HEK293 (cell line): Measurements from ENCODE around the gene EIF5B.

Experiments used
- CTCF ChIA-PET: fragments of 350-600 bp; formaldehyde crosslinking; extraction: SDS; loops from one replicate; lab custom pipeline; 2021; ENCODE audit warnings: antibody characterized with exemption; lab: Yijun Ruan, JAX
- POLR2A ChIA-PET: fragments of 300-600 bp; formaldehyde crosslinking; extraction: SDS; loops from one replicate; lab custom pipeline; 2020; ENCODE audit warnings: antibody characterized with exemption, inconsistent platforms; lab: Yijun Ruan, JAX
- H3K27ac ChIP-seq: fragments of 200-500 bp; sonication (Bioruptor generic); 2 replicates; pipeline ENCODE4 v1.5.1; 2014; ENCODE audit warnings: low read depth, low read length, control low read depth, inconsistent platforms; ENCODE audit errors: extremely low read depth
- H3K36me3 ChIP-seq, 2 experiments: fragments of 200-500 bp in 1 of 2; sonication (Bioruptor generic) in 1 of 2; 1 replicate in 1 of 2; 2 replicates in 1 of 2; pipeline ENCODE4 v1.5.1; 2014 to 2017; ENCODE audit warnings: inconsistent platforms in 2 of 2, low read length in 2 of 2; ENCODE audit not compliant: control insufficient read depth in 2 of 2, insufficient read depth in 1 of 2
- H3K4me1 ChIP-seq: fragments of 200-500 bp; sonication (Bioruptor generic); 2 replicates; pipeline ENCODE4 v1.5.1; 2014; ENCODE audit warnings: mild to moderate bottlenecking, low read length, inconsistent platforms; ENCODE audit not compliant: control insufficient read depth, insufficient read depth
- H3K4me3 ChIP-seq: 2 replicates; pipeline ENCODE4 v1.5.1; 2011; ENCODE audit warnings: low read depth, mild to moderate bottlenecking, control low read depth, low read length, moderate library complexity
- H3K9me3 ChIP-seq: fragments of 200-500 bp; sonication (Bioruptor generic); 2 replicates; pipeline ENCODE4 v1.5.1; 2014; ENCODE audit warnings: low read depth, low read length, inconsistent platforms; ENCODE audit not compliant: control insufficient read depth, insufficient read depth
- BCL11B ChIP-seq: fragments of 450-650 bp; formaldehyde crosslinking; IDR thresholded peaks from 2 replicates; pipeline ENCODE4 v1.5.1; 2016; ENCODE audit warnings: low read depth, missing biosample characterization, missing genetic modification characterization
- YY1 ChIP-seq: fragments of 450-650 bp; formaldehyde crosslinking; IDR thresholded peaks from 2 replicates; pipeline ENCODE4 v1.5.1; 2018; ENCODE audit warnings: missing biosample characterization, missing genetic modification characterization
- ZBTB48 ChIP-seq: fragments of 450-650 bp; formaldehyde crosslinking; IDR thresholded peaks from 2 replicates; pipeline ENCODE4 v1.5.1; 2016; ENCODE audit warnings: missing biosample characterization, missing genetic modification characterization
- ZNF132 ChIP-seq: fragments of 450-650 bp; formaldehyde crosslinking; IDR thresholded peaks from 2 replicates; pipeline ENCODE4 v1.5.1; 2017; ENCODE audit warnings: missing biosample characterization, missing genetic modification characterization, borderline replicate concordance
- ZNF175 ChIP-seq: fragments of 450-650 bp; formaldehyde crosslinking; IDR thresholded peaks from 2 replicates; pipeline ENCODE4 v1.5.1; 2016; ENCODE audit warnings: missing biosample characterization, missing genetic modification characterization
- ZNF223 ChIP-seq: fragments of 450-650 bp; formaldehyde crosslinking; IDR thresholded peaks from 2 replicates; pipeline ENCODE4 v1.5.1; 2016; ENCODE audit warnings: missing biosample characterization, missing genetic modification characterization
- ZNF501 ChIP-seq: fragments of 450-650 bp; formaldehyde crosslinking; IDR thresholded peaks from 2 replicates; pipeline ENCODE4 v1.5.1; 2016; ENCODE audit warnings: missing biosample characterization, missing genetic modification characterization
- ZNF548 ChIP-seq: fragments of 450-650 bp; formaldehyde crosslinking; IDR thresholded peaks from 2 replicates; pipeline ENCODE4 v1.5.1; 2016; ENCODE audit warnings: missing biosample characterization, missing genetic modification characterization
- ZNF626 ChIP-seq: fragments of 450-650 bp; sonication (Bioruptor Pico); formaldehyde crosslinking; IDR thresholded peaks from 2 replicates; pipeline ENCODE4 v1.5.1; 2018; ENCODE audit warnings: missing biosample characterization, missing genetic modification characterization, inconsistent platforms
- ZNF776 ChIP-seq: fragments of 450-650 bp; formaldehyde crosslinking; IDR thresholded peaks from 2 replicates; pipeline ENCODE4 v1.5.0; 2017; ENCODE audit warnings: missing biosample characterization, missing genetic modification characterization, borderline replicate concordance
- ZNF791 ChIP-seq: fragments of 450-650 bp; formaldehyde crosslinking; IDR thresholded peaks from 2 replicates; pipeline ENCODE4 v1.5.1; 2016; ENCODE audit warnings: missing biosample characterization, missing genetic modification characterization
- TF ChIP-seq, protein P1 (sequence below): fragments of 450-650 bp; formaldehyde crosslinking; IDR thresholded peaks from 2 replicates; pipeline ENCODE4 v1.5.1; 2016; ENCODE audit warnings: missing biosample characterization, missing genetic modification characterization
- TF ChIP-seq, protein P2 (sequence below): fragments of 450-650 bp; formaldehyde crosslinking; IDR thresholded peaks from 2 replicates; pipeline ENCODE4 v1.5.1; 2016; ENCODE audit warnings: missing biosample characterization, missing genetic modification characterization, borderline replicate concordance
- TF ChIP-seq, protein P3 (sequence below): IDR thresholded peaks from 2 replicates; pipeline ENCODE4 v1.6.1; 2011; ENCODE audit warnings: mild to moderate bottlenecking, low read depth, low read length, borderline replicate concordance
- TF ChIP-seq, protein P4 (sequence below): fragments of 450-650 bp; formaldehyde crosslinking; IDR thresholded peaks from 2 replicates; pipeline ENCODE4 v1.5.1; 2016; ENCODE audit warnings: missing biosample characterization, missing genetic modification characterization
- TF ChIP-seq, protein P5 (sequence below): fragments of 450-650 bp; formaldehyde crosslinking; IDR thresholded peaks from 2 replicates; pipeline ENCODE4 v1.5.1; 2016; ENCODE audit warnings: missing biosample characterization, missing genetic modification characterization

Gene EIF5B

DNA sequence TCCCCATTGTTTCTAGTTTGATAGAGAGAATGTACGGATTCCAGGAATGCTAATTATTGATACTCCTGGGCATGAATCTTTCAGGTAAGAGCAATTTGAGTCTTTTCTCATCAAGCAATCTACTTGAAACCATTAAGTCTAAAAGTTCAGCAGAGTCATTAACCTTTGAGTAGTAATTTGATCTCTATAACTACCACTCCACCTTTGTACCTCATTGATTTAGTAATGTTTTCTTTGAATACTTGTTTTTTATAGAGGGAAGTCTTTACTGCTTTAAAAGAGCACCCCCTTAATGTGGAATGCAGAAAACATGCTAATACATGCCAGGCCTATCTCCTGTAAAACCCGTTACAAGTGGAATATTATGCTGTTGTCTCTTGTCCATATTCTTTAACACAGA lies 45.0 kb downstream of the EIF5B start:
- CTCF ChIA-PET, result interaction anchor here (0.8 kb wide), 1 partner anchor 21 kb away, joined by 4 read pairs; no protein-coding TSS in a partner anchor
- POLR2A ChIA-PET, result interaction anchor here (0.8 kb wide), 1 partner anchor 45 kb away, joined by 4 read pairs; the partner anchor contains the start of gene EIF5B
- Histone ChIP-seq H3K4me3 (no peak overlapping the region), H3K4me1 (no peaks in the 10 kb centered on the region), H3K9me3 (no peaks in the 10 kb centered on the region), H3K36me3 (peaks cover 42 to 71% of the 10 kb centered on the region in 2 experiments), H3K27ac (no peak overlapping the region)
- no peak for TF ChIP-seq ZNF548 (tag by site-specific recombination)
- TF ChIP-seq, protein P1, sequence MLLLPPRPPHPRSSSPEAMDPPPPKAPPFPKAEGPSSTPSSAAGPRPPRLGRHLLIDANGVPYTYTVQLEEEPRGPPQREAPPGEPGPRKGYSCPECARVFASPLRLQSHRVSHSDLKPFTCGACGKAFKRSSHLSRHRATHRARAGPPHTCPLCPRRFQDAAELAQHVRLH (tag by site-specific recombination), result no peak

GRCh38 chr2:99386011-99386410 lies 48.8 kb downstream of the EIF5B start:
- no peak overlapping the region for H3K27ac ChIP-seq
- H3K36me3 ChIP-seq, result peaks cover 27 to 45% of the 10 kb centered on the region in 2 experiments
- H3K4me1 ChIP-seq, result no peaks in the 10 kb centered on the region
- ChIA-PET CTCF (no interaction called here), POLR2A (no interaction called here)
- H3K4me3 ChIP-seq, result no peak overlapping the region
- H3K9me3 ChIP-seq, result no peaks in the 10 kb centered on the region
- TF ChIP-seq ZNF501 (no peak), ZNF626 (no peak), ZNF776 (tag by site-specific recombination) (no peak), ZNF223 (tag by site-specific recombination) (no peak), ZBTB48 (no peak), YY1 (tag by site-specific recombination) (no peak), BCL11B (tag by site-specific recombination) (no peak), ZNF791 (tag by site-specific recombination) (no peak), ZNF132 (tag by site-specific recombination) (no peak), ZNF175 (tag by site-specific recombination) (no peak)
- TF ChIP-seq, protein P2, sequence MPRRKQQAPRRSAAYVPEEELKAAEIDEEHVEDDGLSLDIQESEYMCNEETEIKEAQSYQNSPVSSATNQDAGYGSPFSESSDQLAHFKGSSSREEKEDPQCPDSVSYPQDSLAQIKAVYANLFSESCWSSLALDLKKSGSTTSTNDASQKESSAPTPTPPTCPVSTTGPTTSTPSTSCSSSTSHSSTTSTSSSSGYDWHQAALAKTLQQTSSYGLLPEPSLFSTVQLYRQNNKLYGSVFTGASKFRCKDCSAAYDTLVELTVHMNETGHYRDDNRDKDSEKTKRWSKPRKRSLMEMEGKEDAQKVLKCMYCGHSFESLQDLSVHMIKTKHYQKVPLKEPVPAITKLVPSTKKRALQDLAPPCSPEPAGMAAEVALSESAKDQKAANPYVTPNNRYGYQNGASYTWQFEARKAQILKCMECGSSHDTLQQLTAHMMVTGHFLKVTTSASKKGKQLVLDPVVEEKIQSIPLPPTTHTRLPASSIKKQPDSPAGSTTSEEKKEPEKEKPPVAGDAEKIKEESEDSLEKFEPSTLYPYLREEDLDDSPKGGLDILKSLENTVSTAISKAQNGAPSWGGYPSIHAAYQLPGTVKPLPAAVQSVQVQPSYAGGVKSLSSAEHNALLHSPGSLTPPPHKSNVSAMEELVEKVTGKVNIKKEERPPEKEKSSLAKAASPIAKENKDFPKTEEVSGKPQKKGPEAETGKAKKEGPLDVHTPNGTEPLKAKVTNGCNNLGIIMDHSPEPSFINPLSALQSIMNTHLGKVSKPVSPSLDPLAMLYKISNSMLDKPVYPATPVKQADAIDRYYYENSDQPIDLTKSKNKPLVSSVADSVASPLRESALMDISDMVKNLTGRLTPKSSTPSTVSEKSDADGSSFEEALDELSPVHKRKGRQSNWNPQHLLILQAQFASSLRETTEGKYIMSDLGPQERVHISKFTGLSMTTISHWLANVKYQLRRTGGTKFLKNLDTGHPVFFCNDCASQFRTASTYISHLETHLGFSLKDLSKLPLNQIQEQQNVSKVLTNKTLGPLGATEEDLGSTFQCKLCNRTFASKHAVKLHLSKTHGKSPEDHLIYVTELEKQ (tag by site-specific recombination), result no peak
- TF ChIP-seq, protein P3, sequence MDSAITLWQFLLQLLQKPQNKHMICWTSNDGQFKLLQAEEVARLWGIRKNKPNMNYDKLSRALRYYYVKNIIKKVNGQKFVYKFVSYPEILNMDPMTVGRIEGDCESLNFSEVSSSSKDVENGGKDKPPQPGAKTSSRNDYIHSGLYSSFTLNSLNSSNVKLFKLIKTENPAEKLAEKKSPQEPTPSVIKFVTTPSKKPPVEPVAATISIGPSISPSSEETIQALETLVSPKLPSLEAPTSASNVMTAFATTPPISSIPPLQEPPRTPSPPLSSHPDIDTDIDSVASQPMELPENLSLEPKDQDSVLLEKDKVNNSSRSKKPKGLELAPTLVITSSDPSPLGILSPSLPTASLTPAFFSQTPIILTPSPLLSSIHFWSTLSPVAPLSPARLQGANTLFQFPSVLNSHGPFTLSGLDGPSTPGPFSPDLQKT, result no peak
- TF ChIP-seq, protein P4, sequence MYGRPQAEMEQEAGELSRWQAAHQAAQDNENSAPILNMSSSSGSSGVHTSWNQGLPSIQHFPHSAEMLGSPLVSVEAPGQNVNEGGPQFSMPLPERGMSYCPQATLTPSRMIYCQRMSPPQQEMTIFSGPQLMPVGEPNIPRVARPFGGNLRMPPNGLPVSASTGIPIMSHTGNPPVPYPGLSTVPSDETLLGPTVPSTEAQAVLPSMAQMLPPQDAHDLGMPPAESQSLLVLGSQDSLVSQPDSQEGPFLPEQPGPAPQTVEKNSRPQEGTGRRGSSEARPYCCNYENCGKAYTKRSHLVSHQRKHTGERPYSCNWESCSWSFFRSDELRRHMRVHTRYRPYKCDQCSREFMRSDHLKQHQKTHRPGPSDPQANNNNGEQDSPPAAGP (tag by site-specific recombination), result no peak
- TF ChIP-seq, protein P5, sequence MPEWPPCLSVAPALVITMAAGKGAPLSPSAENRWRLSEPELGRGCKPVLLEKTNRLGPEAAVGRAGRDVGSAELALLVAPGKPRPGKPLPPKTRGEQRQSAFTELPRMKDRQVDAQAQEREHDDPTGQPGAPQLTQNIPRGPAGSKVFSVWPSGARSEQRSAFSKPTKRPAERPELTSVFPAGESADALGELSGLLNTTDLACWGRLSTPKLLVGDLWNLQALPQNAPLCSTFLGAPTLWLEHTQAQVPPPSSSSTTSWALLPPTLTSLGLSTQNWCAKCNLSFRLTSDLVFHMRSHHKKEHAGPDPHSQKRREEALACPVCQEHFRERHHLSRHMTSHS (tag by site-specific recombination), result no peak
